ENCODE data around the gene ADAMTS9.

The ADAMTS9 gene

GRCh38 chr3:64655160-64655559 is 32.6 kb downstream of the ADAMTS9 start:
- DNase-seq (ENCODE audit: low read depth in 3 of 3) = no peak

GRCh38 chr3:64654013-64654412 is 33.8 kb downstream of the ADAMTS9 start:
- DNase-seq (ENCODE audit: low read depth in 3 of 3) = no peak

- DNase-seq (ENCODE audit: low read depth in 3 of 3) = no peak
These were observed 34.7 kb downstream of the ADAMTS9 start for GRCh38 chr3:64653101-64653500.

- DNase-seq (ENCODE audit: low read depth in 3 of 3) = no peak
These were observed 36.0 kb downstream of the ADAMTS9 start for GRCh38 chr3:64651741-64652241.

GRCh38 chr3:64651303-64651702 is 36.5 kb downstream of the ADAMTS9 start:
- DNase-seq (ENCODE audit: low read depth in 3 of 3) = no peak

GRCh38 chr3:64650715-64651114 is 37.1 kb downstream of the ADAMTS9 start:
- no peak for DNase-seq (ENCODE audit: low read depth in 3 of 3)

- DNase-seq (ENCODE audit: low read depth in 3 of 3) = no peak
These were observed 37.6 kb downstream of the ADAMTS9 start for GRCh38 chr3:64650096-64650622.

- DNase-seq (ENCODE audit: low read depth in 3 of 3) = no peak
These were observed 38.6 kb downstream of the ADAMTS9 start for GRCh38 chr3:64648927-64649906.

- DNase-seq (ENCODE audit: low read depth in 3 of 3) = no peak
These were observed 40.0 kb downstream of the ADAMTS9 start for GRCh38 chr3:64647825-64648224.

GRCh38 chr3:64645243-64645642 is 42.6 kb downstream of the ADAMTS9 start:
- DNase-seq (ENCODE audit: low read depth in 3 of 3) = no peak

- no peak for DNase-seq (ENCODE audit: low read depth in 3 of 3)
These were observed 43.3 kb downstream of the ADAMTS9 start for GRCh38 chr3:64644483-64644882.

- DNase-seq (ENCODE audit: low read depth in 3 of 3) = no peak
These were observed 45.3 kb downstream of the ADAMTS9 start for GRCh38 chr3:64642327-64643151.

- DNase-seq (ENCODE audit: low read depth in 3 of 3) = no peak
These were observed 48.8 kb downstream of the ADAMTS9 start for GRCh38 chr3:64638981-64639481.

GRCh38 chr3:64638511-64638910 is 49.3 kb downstream of the ADAMTS9 start:
- no peak for DNase-seq (ENCODE audit: low read depth in 3 of 3)

- DNase-seq (ENCODE audit: low read depth in 3 of 3) = no peak
These were observed 53.4 kb downstream of the ADAMTS9 start for GRCh38 chr3:64634417-64634816.

- no peak for DNase-seq (ENCODE audit: low read depth in 3 of 3)
These were observed 55.8 kb downstream of the ADAMTS9 start for GRCh38 chr3:64631951-64632350.

GRCh38 chr3:64627471-64628321 is 60.1 kb downstream of the ADAMTS9 start:
- DNase-seq (ENCODE audit: low read depth in 3 of 3) = no peak

- no peak for DNase-seq (ENCODE audit: low read depth in 3 of 3)
These were observed 60.8 kb downstream of the ADAMTS9 start for GRCh38 chr3:64627042-64627441.

- no peak for DNase-seq (ENCODE audit: low read depth in 3 of 3)
These were observed 62.4 kb downstream of the ADAMTS9 start for GRCh38 chr3:64625381-64625780.

- DNase-seq (ENCODE audit: low read depth in 3 of 3) = no peak
These were observed 64.7 kb downstream of the ADAMTS9 start for GRCh38 chr3:64623125-64623524.

Data from stimulated activated CD4-positive, alpha-beta T cell treated with anti-CD3 and anti-CD28 coated beads, TNF-alpha, amount 100 ng/mL, for 4 hours (primary cell).